ENCODE data around the gene ADAMTS2.
"Not testable (repeated sequence)": the region's sequence is repeated elsewhere in the genome, so short reads cannot be mapped to it uniquely, and the experiment has no call there.

ADAMTS2 gene

DNA sequence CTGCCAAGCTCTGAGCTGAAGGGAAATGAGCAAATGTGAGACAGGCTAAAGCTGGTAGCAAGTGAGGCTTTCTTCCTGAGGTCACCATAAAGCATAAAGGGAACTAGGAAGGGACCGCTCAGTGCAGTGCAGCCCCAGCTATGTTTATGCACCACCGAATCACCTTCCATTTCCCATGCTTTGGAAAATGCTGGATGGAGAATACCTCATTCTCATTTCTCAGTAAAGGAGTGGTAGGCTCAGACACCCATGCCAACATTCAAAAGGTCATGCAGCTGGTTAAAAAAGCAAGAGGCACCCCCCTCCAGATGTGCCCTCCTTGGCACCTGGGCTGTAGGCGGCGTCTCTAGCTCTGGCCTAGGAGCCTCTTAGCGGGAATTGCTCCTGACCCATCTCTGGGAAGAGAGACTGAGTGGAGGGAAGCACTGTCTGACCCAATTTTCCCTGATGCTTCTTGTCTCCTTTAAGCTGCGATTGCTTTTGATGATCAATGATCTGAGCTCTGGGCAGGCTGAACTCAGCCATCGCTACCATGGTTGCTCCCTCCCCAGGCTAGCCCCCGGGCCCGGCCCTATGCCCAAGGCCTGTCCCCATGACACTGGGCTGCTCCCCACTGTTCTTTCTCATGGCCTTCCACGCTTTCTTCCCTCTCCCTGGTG is 226.4 kb downstream of the ADAMTS2 start:
- DNase-seq = no peak

DNA sequence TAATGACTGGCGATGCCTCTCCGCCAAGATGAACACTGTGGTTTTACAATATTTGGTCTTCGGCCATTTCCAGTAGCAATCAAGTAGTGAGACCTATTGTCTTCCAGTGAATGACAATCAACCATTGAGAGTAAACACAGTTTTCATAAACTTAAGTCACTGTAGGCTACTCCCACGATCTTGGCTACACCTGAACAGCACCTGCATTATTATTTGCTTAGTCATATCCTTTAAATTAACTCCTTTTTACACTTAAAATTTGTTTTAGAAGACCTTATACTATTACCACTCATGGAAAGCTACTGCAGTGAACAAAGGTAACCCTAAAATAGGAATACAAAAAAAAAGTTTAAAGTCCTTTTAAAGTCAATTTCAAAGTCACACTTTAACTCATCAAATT is 226.9 kb downstream of the ADAMTS2 start:
- DNase-seq = no peak

- no peak for DNase-seq
Measured at GRCh38 chr5:179115845-179116524, 229.3 kb downstream of the ADAMTS2 start.

GRCh38 chr5:179115307-179115706 is 230.0 kb downstream of the ADAMTS2 start:
- no peak for DNase-seq

- DNase-seq = no peak
Measured at GRCh38 chr5:179114756-179115155, 230.5 kb downstream of the ADAMTS2 start.

- no peak for DNase-seq
Measured at GRCh38 chr5:179113945-179114641, 231.2 kb downstream of the ADAMTS2 start.

GRCh38 chr5:179113143-179113530 is 232.1 kb downstream of the ADAMTS2 start:
- DNase-seq = no peak

DNA sequence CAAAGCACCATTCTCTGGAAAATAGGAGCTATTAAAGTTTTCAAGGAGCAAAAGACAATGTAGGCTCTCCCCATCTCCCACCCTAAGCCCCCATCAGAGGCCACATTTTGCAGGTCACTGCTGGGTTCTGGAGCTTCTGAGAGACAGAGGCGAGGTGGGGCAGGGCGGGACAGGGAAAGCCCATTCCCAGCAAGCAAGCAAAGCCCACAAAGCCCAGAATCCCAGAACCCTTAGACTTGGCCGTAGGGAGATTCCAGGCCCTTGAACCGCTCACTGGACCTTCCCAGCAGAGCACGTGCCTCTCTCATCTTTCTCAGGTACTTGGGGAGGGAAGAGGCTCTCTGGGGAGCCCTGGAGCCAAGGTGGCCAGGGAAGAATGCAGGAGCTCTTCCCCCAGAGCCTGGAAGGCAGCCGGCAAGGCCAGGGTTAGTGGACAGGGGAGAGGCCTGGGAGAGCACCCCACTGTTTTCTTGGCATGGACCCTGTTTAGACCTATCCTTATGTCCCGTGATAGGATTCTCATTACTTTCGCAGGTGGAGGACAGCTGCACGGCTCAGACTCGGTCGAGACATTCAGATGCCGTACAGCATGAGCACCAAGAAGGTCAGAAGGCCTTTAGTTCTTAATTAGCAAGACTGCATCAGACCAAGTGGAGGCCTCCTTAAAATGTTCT is 232.7 kb downstream of the ADAMTS2 start:
- no peak for DNase-seq

DNA sequence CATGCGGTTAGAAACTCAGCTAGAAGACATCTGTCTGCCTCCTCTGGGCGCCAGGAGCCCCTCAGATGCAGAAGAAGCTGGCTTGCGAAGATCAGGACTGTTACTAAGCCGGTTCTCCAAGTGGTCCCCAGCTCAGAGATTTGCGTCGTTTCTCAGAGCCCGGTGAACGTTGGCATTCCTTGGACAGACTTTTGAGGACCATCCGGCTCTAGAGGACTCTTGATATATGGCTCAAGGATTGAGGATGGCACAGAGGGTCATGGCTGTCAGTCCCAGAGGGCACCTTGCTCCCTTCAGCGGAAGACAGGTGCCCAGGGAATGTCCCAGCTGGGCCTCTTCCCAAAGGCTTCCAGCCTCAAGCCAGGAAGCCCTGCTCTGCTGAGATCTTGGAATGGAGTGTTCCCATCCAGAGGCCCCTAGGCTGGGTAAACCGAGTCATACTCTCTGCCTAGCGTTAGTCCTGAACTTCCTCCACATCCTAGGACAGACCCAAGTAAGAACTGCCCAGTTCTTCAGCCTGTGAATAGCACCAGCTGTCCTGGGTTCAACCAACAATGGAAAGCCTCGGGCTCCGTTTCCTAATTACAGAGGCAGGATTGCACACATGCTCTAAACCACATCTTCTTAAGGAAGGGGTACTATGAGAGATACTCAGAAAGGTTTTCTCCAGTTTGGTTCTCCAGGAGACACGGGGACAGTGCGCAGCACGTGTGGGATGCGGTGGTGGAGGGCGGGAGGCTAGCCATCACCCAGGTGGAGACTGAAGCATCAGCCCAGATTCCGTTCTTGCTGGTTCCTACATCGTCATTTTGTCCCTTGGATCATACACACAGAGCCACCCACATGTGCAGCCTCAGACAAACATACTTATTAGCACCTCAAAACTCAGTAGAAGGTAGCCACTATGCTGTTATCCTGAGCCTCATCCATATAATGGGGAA is 233.7 kb downstream of the ADAMTS2 start:
- no peak for DNase-seq

GRCh38 chr5:179110528-179110927 is 234.7 kb downstream of the ADAMTS2 start:
- DNase-seq = no peak

DNA sequence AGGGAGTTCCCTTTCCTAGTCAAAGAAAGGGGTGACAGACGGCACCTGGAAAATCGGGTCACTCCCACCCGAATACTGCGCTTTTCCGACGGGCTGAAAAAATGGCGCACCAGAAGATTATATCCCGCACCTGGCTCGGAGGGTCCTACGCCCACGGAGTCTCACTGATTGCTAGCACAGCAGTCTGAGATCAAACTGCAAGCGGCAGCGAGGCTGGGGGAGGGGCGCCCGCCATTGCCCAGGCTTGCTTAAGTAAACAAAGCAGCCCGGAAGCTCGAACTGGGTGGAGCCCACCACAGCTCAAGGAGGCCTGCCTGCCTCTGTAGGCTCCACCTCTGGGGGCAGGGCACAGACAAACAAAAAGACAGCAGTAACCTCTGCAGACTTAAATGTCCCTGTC is 244.0 kb downstream of the ADAMTS2 start:
- not testable (repeated sequence) for DNase-seq

- DNase-seq = no peak
Measured at GRCh38 chr5:179089502-179089901, 255.8 kb downstream of the ADAMTS2 start.

DNA sequence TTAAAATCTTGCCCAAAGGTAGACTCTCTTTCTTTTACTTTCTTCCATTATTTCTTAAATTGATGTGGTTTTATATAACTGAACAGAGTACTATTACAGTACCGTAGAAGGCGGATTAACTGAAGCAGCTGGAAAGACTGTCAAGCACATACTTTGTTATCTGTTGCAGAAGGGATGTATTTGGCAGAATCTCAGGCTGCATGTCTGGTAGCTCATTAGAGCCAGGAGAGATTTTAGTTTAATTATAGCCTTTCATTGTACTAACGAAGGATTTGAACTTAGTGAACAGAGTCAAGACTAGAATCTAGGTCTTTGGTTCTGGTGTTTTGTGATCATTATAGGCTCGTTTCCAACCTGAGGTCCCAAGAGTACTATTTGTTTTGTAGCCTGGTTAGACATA is 264.5 kb downstream of the ADAMTS2 start:
- no peak for DNase-seq

DNA sequence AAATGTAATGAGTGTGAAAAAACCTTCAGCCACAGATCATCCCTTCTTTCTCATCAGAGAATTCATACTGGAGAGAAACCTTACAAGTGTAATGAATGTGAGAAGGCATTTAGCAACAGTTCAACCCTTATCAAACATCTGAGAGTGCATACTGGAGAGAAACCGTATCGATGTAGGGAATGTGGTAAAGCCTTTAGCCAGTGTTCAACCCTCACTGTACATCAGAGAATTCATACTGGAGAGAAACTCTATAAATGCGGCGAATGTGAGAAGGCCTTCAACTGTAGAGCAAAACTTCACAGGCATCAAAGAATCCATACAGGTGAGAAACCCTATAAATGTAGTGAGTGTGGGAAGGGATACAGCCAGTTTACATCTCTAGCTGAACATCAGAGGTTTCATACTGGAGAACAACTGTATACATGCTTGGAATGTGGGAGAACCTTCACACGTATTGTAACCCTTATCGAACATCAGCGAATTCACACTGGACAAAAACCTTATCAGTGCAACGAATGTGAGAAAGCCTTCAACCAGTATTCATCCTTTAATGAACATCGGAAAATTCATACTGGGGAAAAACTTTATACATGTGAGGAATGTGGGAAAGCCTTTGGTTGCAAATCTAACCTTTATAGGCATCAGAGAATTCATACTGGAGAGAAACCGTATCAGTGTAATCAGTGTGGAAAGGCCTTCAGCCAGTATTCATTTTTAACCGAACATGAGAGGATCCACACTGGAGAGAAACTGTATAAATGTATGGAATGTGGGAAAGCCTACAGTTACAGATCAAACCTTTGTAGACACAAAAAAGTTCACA is 265.9 kb downstream of the ADAMTS2 start:
- no peak for DNase-seq

- no peak for DNase-seq
Measured at GRCh38 chr5:179065703-179066102, 279.6 kb downstream of the ADAMTS2 start.

- no peak for DNase-seq
Measured at GRCh38 chr5:179061025-179061424, 284.2 kb downstream of the ADAMTS2 start.

Data from CD4-positive, alpha-beta T cell treated with Interleukin-1 beta for 1 hour (primary cell).